Naive thymus-derived CD4-positive, alpha-beta T cell (primary cell): ENCODE data around the gene HOXA3. TPM values are rescaled to one million over a fixed set of nuclear protein-coding genes. Genes with fewer than 3 reads are reported as not detected.

Experiments
- ATAC-seq: fragments of 150-1000 bp; cut with Tn5 transposase; 2 replicates; pipeline ENCODE4 v1.10.0; 2021; ENCODE audit warnings: mild to moderate bottlenecking, moderate library complexity
- CTCF ChIA-PET: fragments of 350-600 bp; sonication (Branson Sonifier 250); formaldehyde crosslinking; loops from one replicate; lab custom pipeline; 2021; ENCODE audit warnings: antibody characterized with exemption; lab: Charles Lee
- POLR2A ChIA-PET: fragments of 350-600 bp; sonication (Branson Sonifier 250); formaldehyde crosslinking; loops from one replicate; lab custom pipeline; 2021; ENCODE audit warnings: antibody characterized with exemption, inconsistent platforms; lab: Charles Lee
- DNase-seq, 9 donors: peaks; one replicate each; pipeline versions ENCODE4 v3.0.0 to v3.0.0-alpha.2; 2020 to 2022; ENCODE audit warnings: mixed read lengths in 1 of 9
- H3K27ac ChIP-seq: one replicate; pipeline ENCODE4 v1.7.0; 2013; ENCODE audit warnings: mild to moderate bottlenecking, low read depth, low read length, moderate library complexity
- H3K27me3 ChIP-seq, 2 donors: one replicate each; pipeline ENCODE4 v1.7.0; 2013; ENCODE audit warnings: low read length in 2 of 2, mild to moderate bottlenecking in 2 of 2, moderate library complexity in 2 of 2; ENCODE audit not compliant: control insufficient read depth in 2 of 2, insufficient read depth in 2 of 2
- H3K36me3 ChIP-seq, 3 experiments: 1 replicate in 2 of 3; 2 replicates in 1 of 3; pipeline ENCODE4 v1.7.0; 2013; ENCODE audit warnings: low read length in 3 of 3, mild to moderate bottlenecking in 3 of 3, moderate library complexity in 1 of 3; ENCODE audit not compliant: insufficient read depth in 3 of 3, control insufficient read depth in 2 of 3
- H3K4me1 ChIP-seq, 2 donors: one replicate each; pipeline ENCODE4 v1.7.0; 2013; ENCODE audit warnings: low read length in 2 of 2, mild to moderate bottlenecking in 2 of 2, moderate library complexity in 1 of 2; ENCODE audit not compliant: control insufficient read depth in 2 of 2, insufficient read depth in 2 of 2
- H3K4me3 ChIP-seq: 2 replicates; pipeline ENCODE4 v1.7.0; 2013; ENCODE audit warnings: mild to moderate bottlenecking, low read length
- H3K9me3 ChIP-seq, 3 experiments: 1 replicate in 2 of 3; 2 replicates in 1 of 3; pipeline ENCODE4 v1.7.0; 2013; ENCODE audit warnings: low read length in 3 of 3; ENCODE audit not compliant: control insufficient read depth in 2 of 3
- H3K27ac Mint-ChIP-seq, 9 donors: one replicate each; pipeline ENCODE4 v1.8.0; 2020 to 2022; ENCODE audit warnings: mixed read lengths in 9 of 9, mild to moderate bottlenecking in 8 of 9, moderate library complexity in 5 of 9, inconsistent platforms in 2 of 9
- H3K27me3 Mint-ChIP-seq, 5 donors: one replicate each; pipeline ENCODE4 v1.8.0; 2021 to 2022; ENCODE audit warnings: mixed read lengths in 5 of 5, mild to moderate bottlenecking in 1 of 5
- H3K36me3 Mint-ChIP-seq, 5 donors: one replicate each; pipeline ENCODE4 v1.8.0; 2020 to 2022; ENCODE audit warnings: mixed read lengths in 5 of 5, mild to moderate bottlenecking in 3 of 5, inconsistent platforms in 1 of 5
- H3K4me1 Mint-ChIP-seq, 7 donors: one replicate each; pipeline ENCODE4 v1.8.0; 2020 to 2022; ENCODE audit warnings: mixed read lengths in 7 of 7, mild to moderate bottlenecking in 3 of 7, inconsistent platforms in 1 of 7
- H3K4me3 Mint-ChIP-seq, 10 donors: one replicate each; pipeline ENCODE4 v1.8.0; 2020 to 2022; ENCODE audit warnings: mild to moderate bottlenecking in 10 of 10, mixed read lengths in 10 of 10, moderate library complexity in 6 of 10, inconsistent platforms in 2 of 10
- H3K9me3 Mint-ChIP-seq, 11 donors: one replicate each; pipeline ENCODE4 v1.8.0; 2020 to 2022; ENCODE audit warnings: mixed read lengths in 11 of 11, mild to moderate bottlenecking in 4 of 11, inconsistent platforms in 1 of 11, moderate library complexity in 1 of 11
- intact Hi-C, 2 donors: fragments of 100-400 bp; cut with micrococcal nuclease; formaldehyde crosslinking; loops; one replicate each; pipeline ENCODE4 v1.15.1; 2023
- polyA plus RNA-seq, 2 donors: library from polyadenylated mRNA; unstranded; fragments of 300-500 nt; fragmentation: Illumina TruSeq; gene quantifications; one replicate each; pipeline ENCODE4 v1.2.3, GENCODE V29; 2021
- total RNA-seq, 6 experiments: library from RNA in 5 of 6; stranded (reverse) in 5 of 6; gene quantifications; 1 replicate in 5 of 6; 2 replicates in 1 of 6; pipeline ENCODE4 v1.2.3 and lab custom pipeline; 2021 to 2026

The HOXA3 gene
- total and polyA plus RNA-seq, 7 experiments from 2014 or later = 0.12 TPM; not detected in 6

DNA sequence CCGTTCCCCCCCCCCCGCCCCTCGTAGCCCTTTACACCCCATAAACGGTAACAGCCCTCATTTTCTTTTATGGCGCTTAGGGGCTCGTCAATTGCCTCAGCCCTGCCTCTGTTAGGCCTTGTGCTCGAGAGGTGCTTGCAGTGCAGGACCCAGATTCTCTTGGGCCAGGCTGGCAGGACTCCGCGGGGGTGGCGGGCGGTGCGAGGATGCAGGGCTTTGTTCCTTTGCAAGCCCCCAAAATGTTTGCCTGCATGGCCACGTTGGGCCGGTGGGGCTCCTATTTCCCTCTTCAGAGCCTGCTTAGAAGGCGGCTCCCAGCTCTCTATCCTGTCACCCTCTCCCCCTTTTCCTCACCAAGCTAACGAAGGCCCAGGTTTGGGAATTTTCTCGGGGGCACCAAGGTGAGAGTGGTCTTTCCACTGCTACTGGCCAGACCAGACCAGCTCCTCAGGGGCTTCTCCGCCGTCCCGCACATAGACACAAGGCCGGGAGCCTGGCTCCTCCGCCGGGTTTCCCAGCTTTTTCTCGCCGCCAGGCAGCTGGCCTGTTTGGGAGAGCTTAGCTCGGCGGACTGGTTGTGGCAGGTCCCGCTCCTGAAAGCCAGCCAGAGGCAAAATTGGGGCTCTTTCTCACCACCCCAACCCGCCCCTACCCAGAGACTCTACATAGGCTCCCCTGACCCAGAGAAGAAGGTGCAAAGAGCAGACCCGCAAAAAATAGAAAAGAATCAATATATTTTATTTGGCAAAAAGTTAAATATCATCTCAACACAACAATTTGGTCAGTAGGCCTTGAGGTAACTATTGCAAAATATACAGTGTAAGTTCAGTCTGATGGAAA lies 9.6 kb upstream of the HOXA3 start:
- H3K4me3 ChIP-seq = no peak overlapping the region
- intact Hi-C loops = loop anchor here (1.0 to 5.0 kb wide), 16 partner anchors 11 to 1301 kb away; partner anchors contain the start of genes EVX1 (in 1 of the 2) and SNX10 (in 1 of the 2)
- peak overlapping the region in 2 of 10 donors; percentile 48 to 58 for H3K4me3 Mint-ChIP-seq

DNA sequence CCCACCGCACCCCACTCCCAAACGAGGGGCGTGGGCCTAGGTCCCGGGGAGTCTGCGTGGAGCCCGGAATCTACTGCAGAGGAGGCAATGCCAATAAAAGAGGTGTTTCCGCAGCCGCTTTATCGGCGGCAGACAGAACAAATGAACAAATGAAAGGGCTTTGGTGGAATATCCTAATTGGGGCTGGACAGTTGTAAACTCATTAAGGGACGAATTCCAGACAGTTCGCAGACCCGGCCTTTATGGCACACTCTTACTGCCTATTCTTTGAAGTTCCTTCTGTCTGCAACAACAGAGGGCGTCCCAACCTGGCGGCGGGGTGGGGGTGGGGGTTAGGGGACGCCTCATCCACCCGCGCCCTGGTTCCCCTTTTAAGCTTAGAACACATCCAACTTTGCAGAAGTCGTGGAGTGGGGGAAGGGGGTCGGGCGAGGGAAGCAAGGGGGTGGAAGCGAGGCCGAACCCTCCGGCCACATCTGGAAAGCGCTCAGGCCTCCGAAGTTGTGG lies 8.9 kb upstream of the HOXA3 start:
- DNase-seq (no peak), ATAC-seq (peak; percentile 46)
- H3K36me3 ChIP-seq = no peaks in the 10 kb centered on the region
- peaks cover 0 to 5% (median 0%) of the 10 kb centered on the region in 5 donors for H3K36me3 Mint-ChIP-seq
- H3K9me3 Mint-ChIP-seq = peaks cover 0 to 16% (median 0%) of the 10 kb centered on the region in 11 donors
- peaks cover 21 to 38% of the 10 kb centered on the region in 2 donors for H3K4me1 ChIP-seq
- H3K27me3 ChIP-seq = peaks cover 23 to 61% of the 10 kb centered on the region in 2 donors
- H3K4me3 Mint-ChIP-seq = peak overlapping the region; percentile 71 to 84 (median 78)
- H3K4me3 ChIP-seq = peak overlapping the region; percentile 81
- CTCF ChIA-PET = interaction anchor here (0.5 to 3.4 kb wide), 17 partner anchors 12 to 1268 kb away, joined by 3 to 42 read pairs (median 4); no protein-coding TSS in a partner anchor
- H3K4me1 Mint-ChIP-seq = peaks cover 13 to 51% (median 35%) of the 10 kb centered on the region in 7 donors
- no peak overlapping the region for H3K27ac ChIP-seq
- no peak overlapping the region for H3K27ac Mint-ChIP-seq
- H3K27me3 Mint-ChIP-seq = peaks cover 65 to 88% (median 75%) of the 10 kb centered on the region in 5 donors
- intact Hi-C loops = loop anchor here (1.0 to 5.0 kb wide), 16 partner anchors 11 to 1300 kb away; partner anchors contain the start of genes EVX1 (in 1 of the 2) and SNX10 (in 1 of the 2)
- no peaks in the 10 kb centered on the region for H3K9me3 ChIP-seq
- POLR2A ChIA-PET = interaction anchor here (1.0 to 1.1 kb wide), 5 partner anchors 17 to 1267 kb away, joined by 3 to 6 read pairs (median 3); no protein-coding TSS in a partner anchor

More for the DNA sequence above, 9.6 kb upstream of the HOXA3 start:
- POLR2A ChIA-PET = interaction anchor here (1.1 kb wide), 1 partner anchor 479 kb away, joined by 6 read pairs; no protein-coding TSS in a partner anchor
- H3K9me3 Mint-ChIP-seq = peaks cover 0 to 15% (median 0%) of the 10 kb centered on the region in 11 donors
- H3K27ac Mint-ChIP-seq = no peak overlapping the region
- Histone ChIP-seq H3K36me3 (no peaks in the 10 kb centered on the region), H3K9me3 (no peaks in the 10 kb centered on the region), H3K27me3 (peaks cover 26 to 66% of the 10 kb centered on the region in 2 donors), H3K4me1 (peaks cover 18 to 43% of the 10 kb centered on the region in 2 donors), H3K27ac (no peak overlapping the region)
- H3K36me3 Mint-ChIP-seq = peaks cover 0 to 5% (median 0%) of the 10 kb centered on the region in 5 donors
- CTCF ChIA-PET = interaction anchor here (0.9 to 3.4 kb wide), 9 partner anchors 12 to 1269 kb away, joined by 3 to 42 read pairs (median 5); no protein-coding TSS in a partner anchor
- DNase-seq (no peak), ATAC-seq (no peak)
- H3K27me3 Mint-ChIP-seq = peaks cover 69 to 90% (median 72%) of the 10 kb centered on the region in 5 donors
- peaks cover 13 to 53% (median 33%) of the 10 kb centered on the region in 7 donors for H3K4me1 Mint-ChIP-seq

DNA sequence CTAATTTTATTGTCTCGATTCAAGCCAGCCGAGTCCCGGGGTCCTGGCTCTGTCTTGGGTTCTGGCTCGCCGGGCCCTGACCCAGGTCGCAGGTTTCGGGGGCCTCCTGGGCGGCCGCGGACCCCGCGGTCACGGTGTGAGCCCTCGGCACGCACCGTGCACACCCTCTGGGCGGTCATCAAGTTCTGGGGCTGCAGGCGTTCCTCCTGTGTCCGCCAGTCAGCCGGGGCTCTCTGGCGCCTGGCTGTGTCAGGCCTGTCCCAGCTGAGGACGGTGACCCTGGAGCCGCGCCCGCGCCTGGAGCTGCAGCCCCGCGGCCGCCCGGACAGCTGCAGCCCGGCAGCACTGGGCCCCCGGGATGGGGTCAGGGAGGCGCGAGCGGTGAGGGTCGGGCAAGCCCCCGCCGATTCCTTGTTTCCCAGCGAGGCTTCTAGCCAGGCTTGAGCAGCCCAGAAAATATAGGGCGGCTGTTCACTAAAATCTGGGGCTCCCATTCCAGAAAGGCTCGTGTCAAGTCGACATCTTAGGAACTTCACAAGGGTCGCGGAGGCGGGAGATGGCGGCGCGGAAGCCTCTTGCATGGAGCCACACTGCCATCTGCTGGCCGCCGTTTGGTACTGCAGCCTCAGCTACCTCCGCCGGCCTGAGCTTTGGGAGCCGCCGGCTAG lies 8.3 kb upstream of the HOXA3 start:
- peaks cover 0 to 13% (median 0%) of the 10 kb centered on the region in 11 donors for H3K9me3 Mint-ChIP-seq
- DNase-seq = peak; percentile 69 to 89 (median 84)
- Histone ChIP-seq H3K36me3 (no peaks in the 10 kb centered on the region), H3K4me1 (peaks cover 24 to 38% of the 10 kb centered on the region in 2 donors), H3K4me3 (peak overlapping the region; percentile 81), H3K27ac (no peak overlapping the region), H3K27me3 (peaks cover 27 to 61% of the 10 kb centered on the region in 2 donors), H3K9me3 (no peaks in the 10 kb centered on the region)
- POLR2A ChIA-PET = interaction anchor here (0.6 to 1.1 kb wide), 6 partner anchors 18 to 1267 kb away, joined by 3 to 6 read pairs (median 3); no protein-coding TSS in a partner anchor
- H3K4me1 Mint-ChIP-seq = peaks cover 15 to 52% (median 34%) of the 10 kb centered on the region in 7 donors
- H3K36me3 Mint-ChIP-seq = peaks cover 0 to 3% (median 0%) of the 10 kb centered on the region in 5 donors
- peak; percentile 91 for ATAC-seq
- intact Hi-C loops = loop anchor here (1.0 to 5.0 kb wide), 16 partner anchors 10 to 1300 kb away; partner anchors contain the start of genes EVX1 (in 1 of the 2) and SNX10 (in 1 of the 2)
- H3K27ac Mint-ChIP-seq = peak overlapping the region in 1 of 9 donors; percentile 33
- peaks cover 62 to 89% (median 77%) of the 10 kb centered on the region in 5 donors for H3K27me3 Mint-ChIP-seq
- CTCF ChIA-PET = interaction anchor here (0.5 to 3.4 kb wide), 17 partner anchors 11 to 1268 kb away, joined by 3 to 42 read pairs (median 4); no protein-coding TSS in a partner anchor
- H3K4me3 Mint-ChIP-seq = peak overlapping the region; percentile 71 to 88 (median 80)

DNA sequence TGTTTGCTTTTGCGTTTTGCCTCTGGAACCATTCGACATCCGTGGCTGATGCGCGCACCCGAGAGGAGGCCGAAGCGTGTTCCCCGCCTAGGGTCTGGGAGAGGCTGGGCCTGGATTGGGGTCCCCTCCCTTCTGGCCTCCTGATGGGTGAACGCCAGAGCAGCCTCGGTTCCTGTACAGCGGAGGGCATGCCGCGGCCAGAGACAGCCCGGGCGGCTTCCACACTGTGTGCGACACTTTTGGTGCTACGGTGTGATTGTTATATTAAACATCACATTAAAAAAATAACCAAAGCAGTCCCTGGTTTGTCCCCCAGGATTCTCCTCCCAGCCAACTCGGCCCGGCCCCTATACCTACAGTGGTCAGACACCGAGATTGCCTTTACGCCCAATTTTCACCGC lies 7.8 kb upstream of the HOXA3 start:
- Mint-ChIP-seq H3K4me1 (peaks cover 17 to 54% (median 35%) of the 10 kb centered on the region in 7 donors), H3K4me3 (peak overlapping the region; percentile 25 to 88 (median 72)), H3K9me3 (peaks cover 0 to 11% (median 0%) of the 10 kb centered on the region in 11 donors), H3K36me3 (no peaks in the 10 kb centered on the region), H3K27me3 (peaks cover 64 to 89% (median 79%) of the 10 kb centered on the region in 5 donors), H3K27ac (peak overlapping the region in 3 of 9 donors; percentile 9 to 33 (median 11))
- intact Hi-C loops = loop anchor here (2.0 to 5.0 kb wide), 8 partner anchors 37 to 1299 kb away; partner anchors contain the start of genes EVX1 (in 1 of the 2) and SNX10 (in 1 of the 2)
- Histone ChIP-seq H3K9me3 (no peaks in the 10 kb centered on the region), H3K27ac (no peak overlapping the region), H3K27me3 (peaks cover 28 to 61% of the 10 kb centered on the region in 2 donors), H3K36me3 (no peaks in the 10 kb centered on the region), H3K4me3 (peak overlapping the region; percentile 81), H3K4me1 (peaks cover 25 to 39% of the 10 kb centered on the region in 2 donors)
- ChIA-PET CTCF (interaction anchor here (0.8 to 3.4 kb wide), 5 partner anchors 10 to 790 kb away, joined by 3 to 42 read pairs (median 6); no protein-coding TSS in a partner anchor), POLR2A (interaction anchor here (0.6 to 1.0 kb wide), 2 partner anchors 26 to 478 kb away, joined by 3 read pairs; no protein-coding TSS in a partner anchor)
- DNase-seq = peak in 1 of 9 donors; percentile 51
- ATAC-seq = peak; percentile 14

DNA sequence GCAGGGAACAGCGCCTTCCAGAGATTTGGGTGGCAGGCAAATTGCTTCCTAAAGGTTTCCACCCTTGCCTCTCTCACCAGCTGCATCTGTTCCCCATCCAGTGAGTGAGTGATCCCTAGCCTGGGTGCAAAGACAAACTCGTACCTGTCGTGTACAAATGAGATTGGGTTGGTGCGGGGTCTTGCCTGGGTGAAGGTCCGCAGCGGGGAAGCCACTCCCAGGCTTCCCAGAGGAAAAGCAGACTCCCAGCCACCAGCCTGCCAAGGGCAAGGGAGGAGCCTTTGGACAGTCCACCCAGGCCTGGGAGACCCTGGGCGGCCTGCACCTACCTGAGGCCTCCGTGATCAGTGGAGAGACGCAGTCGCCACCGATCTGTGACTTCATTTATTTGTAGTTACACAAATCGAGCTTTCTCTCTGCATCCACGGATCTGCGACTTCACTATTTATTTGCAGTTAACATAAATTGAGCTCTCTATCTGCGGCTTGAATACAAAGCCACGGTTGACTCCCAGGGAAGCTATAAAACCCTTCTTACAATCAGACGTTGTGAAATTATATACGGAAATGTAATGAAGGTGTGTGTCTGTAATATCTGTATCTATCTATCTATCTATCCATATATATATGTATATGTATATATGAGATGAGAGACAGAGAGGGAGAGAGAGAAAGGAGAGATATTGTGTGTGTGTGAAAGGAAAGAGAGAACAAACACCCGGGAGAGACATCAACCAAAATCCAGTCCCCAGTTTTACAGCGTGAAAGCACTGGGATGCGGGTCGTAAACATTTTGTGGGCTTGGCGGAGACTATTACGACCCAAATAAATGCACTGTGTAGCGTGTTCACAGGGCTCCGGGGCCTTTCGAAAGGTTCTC lies 7.1 kb upstream of the HOXA3 start:
- Histone ChIP-seq H3K27me3 (peaks cover 34 to 61% of the 10 kb centered on the region in 2 donors), H3K4me3 (peak overlapping the region; percentile 81), H3K36me3 (no peaks in the 10 kb centered on the region), H3K4me1 (peaks cover 25 to 40% of the 10 kb centered on the region in 2 donors), H3K27ac (no peak overlapping the region), H3K9me3 (no peaks in the 10 kb centered on the region)
- Mint-ChIP-seq H3K4me3 (peak overlapping the region; percentile 33 to 88 (median 74)), H3K27ac (peak overlapping the region in 2 of 9 donors; percentile 9 to 11), H3K27me3 (peaks cover 67 to 92% (median 82%) of the 10 kb centered on the region in 5 donors), H3K9me3 (peaks cover 0 to 11% (median 0%) of the 10 kb centered on the region in 11 donors), H3K4me1 (peaks cover 21 to 56% (median 41%) of the 10 kb centered on the region in 7 donors), H3K36me3 (peaks cover 0 to 3% (median 0%) of the 10 kb centered on the region in 5 donors)
- DNase-seq = no peak
- ATAC-seq = no peak
- intact Hi-C loops = loop anchor here (1.0 to 5.0 kb wide), 13 partner anchors 9 to 1305 kb away; partner anchors contain the start of genes CBX3 (in 1 of the 2), EVX1 (in 1 of the 2), HNRNPA2B1 (in 1 of the 2) and HOXA1 (in 1 of the 2)
- POLR2A ChIA-PET = no interaction called here
- CTCF ChIA-PET = interaction anchor here (0.8 to 1.8 kb wide), 3 partner anchors 10 to 790 kb away, joined by 3 to 6 read pairs (median 6); no protein-coding TSS in a partner anchor
